Stimulated activated naive CD8-positive, alpha-beta T cell treated with anti-CD3 and anti-CD28 coated beads, Interleukin-15, Interleukin-2, amounts not matched to agents 100 U/mL and 50 U/mL, for 24 hours (primary cell): ENCODE data around the gene GNE.

ENCODE experiments used
- ATAC-seq: fragments of 150-1000 bp; cut with Tn5 transposase; one replicate; pipeline ENCODE4 v1.10.0; 2021
- DNase-seq: peaks from one replicate; pipeline ENCODE4 v3.0.0; 2021

The GNE gene

DNA sequence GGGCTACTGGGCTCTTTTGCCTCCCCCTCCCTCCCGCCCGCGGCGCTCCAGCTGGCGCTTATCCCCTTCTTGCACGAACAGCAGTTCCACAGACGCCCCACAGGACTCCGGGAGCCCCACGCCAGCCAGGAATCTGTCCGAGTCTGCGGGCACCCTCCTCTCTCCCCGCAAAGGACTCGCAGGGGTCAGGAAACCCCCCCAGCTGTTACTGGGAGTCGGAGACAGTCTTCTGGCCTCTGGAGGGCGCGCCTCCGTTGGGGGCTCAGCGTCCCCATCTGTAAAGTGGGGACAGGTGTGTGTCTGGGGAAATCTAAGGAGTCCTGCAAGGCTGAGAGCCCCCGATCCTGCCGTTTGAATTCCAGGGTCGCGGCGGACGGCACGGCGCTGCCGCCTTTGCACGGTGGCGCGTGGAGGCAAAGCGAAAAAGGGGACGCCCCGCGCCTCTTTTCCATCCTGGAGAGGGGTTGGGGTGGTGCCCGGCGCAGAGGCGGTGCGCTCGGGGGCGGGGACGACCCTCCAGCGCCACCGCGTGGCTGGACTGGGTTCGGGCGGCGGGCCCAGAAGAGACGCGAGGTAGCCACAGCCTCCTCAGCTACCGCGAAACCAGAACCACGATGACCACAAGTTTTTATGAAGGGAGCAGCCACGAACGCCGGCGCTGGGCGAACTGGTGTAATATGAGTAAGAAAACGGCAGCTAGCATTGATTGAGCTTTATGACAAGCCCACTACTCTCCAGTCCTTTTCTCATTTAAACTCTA, 91.9 kb downstream of the GNE start:
- ATAC-seq (peak; percentile 92), DNase-seq (peak; percentile 89)

DNA sequence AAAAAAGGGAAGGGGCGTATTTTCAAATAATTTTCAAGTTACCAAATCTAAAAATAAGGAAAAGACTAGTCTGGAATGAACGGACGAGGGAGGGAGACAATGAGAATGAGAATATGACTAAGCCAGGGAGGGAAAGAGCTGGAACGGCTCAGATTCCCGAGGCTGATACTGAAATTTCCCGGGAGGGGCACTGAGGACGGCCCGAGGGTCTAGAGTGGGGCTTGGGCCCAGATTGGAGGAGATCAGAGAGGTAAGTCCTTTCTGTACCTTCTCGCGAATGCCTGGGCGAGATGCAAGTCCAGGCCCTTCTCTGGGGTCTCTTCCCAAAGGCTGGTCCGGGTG, 92.5 kb downstream of the GNE start:
- ATAC-seq = no peak

DNA sequence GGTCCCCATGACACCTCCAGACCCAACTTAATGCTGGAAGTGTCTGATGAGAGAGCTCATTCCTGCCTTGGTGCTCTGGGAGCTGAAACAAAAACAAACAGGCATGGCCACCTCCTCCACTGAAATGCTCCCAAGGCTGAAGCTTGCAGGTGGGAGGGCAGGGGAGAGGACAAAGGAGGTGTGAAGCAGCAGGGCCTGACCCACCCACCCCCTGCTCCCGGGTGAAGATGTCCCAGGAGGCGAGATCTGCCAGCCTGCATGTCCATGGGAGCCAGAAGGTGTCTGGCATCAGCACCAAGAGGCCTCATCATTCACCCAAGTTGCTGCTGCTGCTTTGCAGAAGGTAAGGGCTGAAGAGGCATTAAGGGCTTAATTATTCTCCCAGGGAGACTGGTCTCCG, 93.3 kb downstream of the GNE start:
- DNase-seq (no peak), ATAC-seq (no peak)

More for the DNA sequence above, 92.5 kb downstream of the GNE start:
- DNase-seq = no peak
